Stimulated activated CD4-positive, alpha-beta T cell treated with anti-CD3 and anti-CD28 coated beads, TNF-alpha, amount 100 ng/mL, for 24 hours (primary cell): ENCODE results near the gene GNA12.

Experiments
- DNase-seq, 3 experiments: peaks; one replicate each; pipeline ENCODE4 v3.0.0-alpha.2; 2020; ENCODE audit warnings: low read depth in 3 of 3

The GNA12 gene

GRCh38 chr7:2817456-2817855, 26.7 kb downstream of the GNA12 start:
- DNase-seq: no peak

- DNase-seq: no peak
Measured at GRCh38 chr7:2815875-2816245, 28.2 kb downstream of the GNA12 start.

GRCh38 chr7:2814946-2815874, 28.9 kb downstream of the GNA12 start:
- DNase-seq: no peak

GRCh38 chr7:2814186-2814945, 29.7 kb downstream of the GNA12 start:
- DNase-seq: no peak

GRCh38 chr7:2813350-2814185, 30.5 kb downstream of the GNA12 start:
- no peak for DNase-seq

- DNase-seq: no peak
Measured at GRCh38 chr7:2812831-2813230, 31.3 kb downstream of the GNA12 start.

GRCh38 chr7:2812114-2812487, 32.0 kb downstream of the GNA12 start:
- no peak for DNase-seq

GRCh38 chr7:2811476-2812113, 32.5 kb downstream of the GNA12 start:
- no peak for DNase-seq

- no peak for DNase-seq
Measured at GRCh38 chr7:2810682-2811415, 33.3 kb downstream of the GNA12 start.

- DNase-seq: no peak
Measured at GRCh38 chr7:2809903-2810625, 34.0 kb downstream of the GNA12 start.

- no peak for DNase-seq
Measured at GRCh38 chr7:2808891-2809665, 35.0 kb downstream of the GNA12 start.

GRCh38 chr7:2807845-2808772, 36.0 kb downstream of the GNA12 start:
- DNase-seq: no peak

- no peak for DNase-seq
Measured at GRCh38 chr7:2807460-2807844, 36.7 kb downstream of the GNA12 start.

GRCh38 chr7:2806571-2806970, 37.5 kb downstream of the GNA12 start:
- no peak for DNase-seq

- no peak for DNase-seq
Measured at GRCh38 chr7:2805213-2805944, 38.7 kb downstream of the GNA12 start.

- no peak for DNase-seq
Measured at GRCh38 chr7:2804227-2804763, 39.8 kb downstream of the GNA12 start.

GRCh38 chr7:2803755-2804154, 40.4 kb downstream of the GNA12 start:
- no peak for DNase-seq

- no peak for DNase-seq
Measured at GRCh38 chr7:2803342-2803692, 40.8 kb downstream of the GNA12 start.
